Hindlimb muscle (tissue), 1 donor: ENCODE measurements around the gene SLC48A1. TPM values are rescaled to one million over a fixed set of nuclear protein-coding genes. Genes with fewer than 3 reads are reported as not detected.
"Not testable (repeated sequence)": the region's sequence is repeated elsewhere in the genome, so short reads cannot be mapped to it uniquely, and the experiment has no call there.

Experiments
- DNase-seq: peaks from one replicate; pipeline ENCODE4 v3.0.0-alpha.2; 2013
- polyA plus RNA-seq: library from polyadenylated mRNA; unstranded; fragments of 120-200 nt; gene quantifications from one replicate; pipeline ENCODE4 v1.2.1, GENCODE V29; 2013; ENCODE audit not compliant: insufficient read length

Gene SLC48A1
- polyA plus RNA-seq, 1 donor, result 13.7 TPM

- DNase-seq, result no peak
Measured at GRCh38 chr12:47794679-47795078, 21.6 kb downstream of the SLC48A1 start.

DNA sequence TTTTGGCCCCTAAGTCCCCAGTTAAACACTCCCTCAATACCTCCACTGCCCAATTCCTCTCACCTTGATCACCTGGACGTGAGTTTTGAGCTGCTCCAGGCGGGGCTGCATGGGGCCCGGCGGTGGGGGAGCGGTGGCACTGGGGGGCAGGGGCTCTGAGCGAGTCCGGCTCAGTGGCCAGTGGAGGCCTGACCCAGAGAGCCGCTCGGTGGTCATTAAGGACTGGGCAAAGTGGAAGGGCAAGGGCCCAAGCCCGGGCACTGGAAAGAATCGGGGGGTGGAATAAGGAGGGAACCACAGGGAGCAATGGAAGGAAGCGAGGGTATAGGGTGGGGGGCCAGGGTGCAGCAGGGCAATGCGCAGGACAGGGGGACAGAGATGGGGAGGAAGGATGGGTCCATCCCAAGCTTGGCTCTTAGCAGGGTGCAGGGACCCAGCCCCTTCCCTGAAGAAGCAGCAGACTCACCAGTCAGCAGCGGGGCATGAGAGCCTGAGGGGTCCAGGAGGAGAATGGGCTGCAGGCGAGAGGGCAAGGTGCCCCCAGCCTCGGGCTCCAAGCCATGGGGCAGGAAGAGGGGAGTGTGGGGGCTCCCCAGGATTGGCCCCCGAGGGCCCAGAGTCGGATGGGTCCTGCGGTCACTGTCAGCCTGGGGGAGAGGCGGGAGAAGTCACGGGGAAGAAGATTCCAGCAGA, 22.2 kb downstream of the SLC48A1 start:
- DNase-seq, result no peak

DNA sequence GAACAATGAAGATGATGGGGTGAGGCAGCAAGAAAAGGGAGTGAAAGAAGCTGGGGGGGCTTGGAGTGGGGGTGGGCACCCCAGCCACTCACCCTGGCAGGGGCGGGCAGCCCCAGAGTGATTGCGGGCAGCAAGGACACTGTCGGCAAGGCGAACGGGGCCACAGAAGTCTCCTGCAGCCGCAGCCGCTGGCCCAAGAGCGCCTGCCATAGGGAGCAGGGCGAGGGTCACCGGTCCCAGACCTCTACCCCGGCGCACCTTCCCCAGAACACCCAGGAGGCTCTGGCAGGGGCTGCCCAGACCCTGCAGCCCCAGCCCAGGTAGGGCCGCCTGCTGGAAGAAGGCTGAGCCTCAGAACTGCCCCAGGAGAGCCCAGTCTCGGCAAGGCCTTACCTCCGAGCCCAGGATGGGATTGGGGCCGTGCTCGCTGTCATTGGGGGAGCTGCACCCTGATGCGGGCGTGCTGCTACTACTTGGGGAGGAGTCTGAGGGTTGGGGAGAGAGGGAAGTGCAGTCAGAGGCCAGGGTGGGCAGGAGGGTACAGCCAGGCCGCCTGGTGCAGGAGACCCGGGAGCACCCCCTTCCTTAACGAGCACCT, 22.9 kb downstream of the SLC48A1 start:
- no peak for DNase-seq

- DNase-seq, result no peak
Measured at GRCh38 chr12:47797441-47797840, 24.4 kb downstream of the SLC48A1 start.

GRCh38 chr12:47798382-47798948, 25.4 kb downstream of the SLC48A1 start:
- DNase-seq, result no peak

GRCh38 chr12:47799357-47799955, 26.4 kb downstream of the SLC48A1 start:
- DNase-seq, result no peak

GRCh38 chr12:47800582-47800981, 27.5 kb downstream of the SLC48A1 start:
- no peak for DNase-seq

- no peak for DNase-seq
Measured at GRCh38 chr12:47801170-47801903, 28.3 kb downstream of the SLC48A1 start.

DNA sequence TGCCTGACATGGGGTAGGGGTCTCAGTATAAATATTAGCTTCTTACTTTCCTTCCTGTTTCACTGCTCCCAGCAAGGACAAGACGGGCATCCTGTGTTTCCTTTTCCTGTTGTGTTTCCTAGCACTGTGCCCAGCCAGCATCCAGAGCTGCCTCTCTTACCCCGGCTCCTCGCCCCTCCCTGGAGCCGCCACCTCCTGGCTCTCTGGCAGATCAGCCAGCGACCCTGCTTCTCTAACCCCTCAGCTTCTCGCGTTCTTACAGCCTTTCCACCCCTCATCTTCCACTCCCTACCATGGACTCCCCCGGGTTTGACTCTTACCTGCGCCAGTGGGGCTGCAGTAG, 28.8 kb downstream of the SLC48A1 start:
- DNase-seq, result no peak

DNA sequence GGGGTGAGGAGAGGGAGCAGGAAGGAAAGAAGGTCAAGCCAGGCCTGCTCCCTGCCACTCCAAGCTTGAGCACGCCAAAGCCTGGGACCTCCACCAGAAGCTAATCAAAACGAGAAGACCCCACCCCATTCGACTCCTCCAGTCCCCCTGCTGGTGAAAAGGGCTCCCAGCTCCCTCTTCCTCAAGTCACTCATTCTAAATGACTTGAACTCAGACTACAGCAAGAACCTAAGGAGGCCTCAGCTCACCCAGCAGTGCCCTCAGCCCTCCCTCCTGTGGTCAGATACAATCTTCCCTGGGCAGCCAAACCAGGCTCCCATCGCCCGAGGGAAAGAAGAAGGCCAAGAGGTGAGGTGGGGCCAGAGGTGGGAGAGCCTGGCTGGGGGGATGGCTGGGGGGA, 29.3 kb downstream of the SLC48A1 start:
- no peak for DNase-seq

DNA sequence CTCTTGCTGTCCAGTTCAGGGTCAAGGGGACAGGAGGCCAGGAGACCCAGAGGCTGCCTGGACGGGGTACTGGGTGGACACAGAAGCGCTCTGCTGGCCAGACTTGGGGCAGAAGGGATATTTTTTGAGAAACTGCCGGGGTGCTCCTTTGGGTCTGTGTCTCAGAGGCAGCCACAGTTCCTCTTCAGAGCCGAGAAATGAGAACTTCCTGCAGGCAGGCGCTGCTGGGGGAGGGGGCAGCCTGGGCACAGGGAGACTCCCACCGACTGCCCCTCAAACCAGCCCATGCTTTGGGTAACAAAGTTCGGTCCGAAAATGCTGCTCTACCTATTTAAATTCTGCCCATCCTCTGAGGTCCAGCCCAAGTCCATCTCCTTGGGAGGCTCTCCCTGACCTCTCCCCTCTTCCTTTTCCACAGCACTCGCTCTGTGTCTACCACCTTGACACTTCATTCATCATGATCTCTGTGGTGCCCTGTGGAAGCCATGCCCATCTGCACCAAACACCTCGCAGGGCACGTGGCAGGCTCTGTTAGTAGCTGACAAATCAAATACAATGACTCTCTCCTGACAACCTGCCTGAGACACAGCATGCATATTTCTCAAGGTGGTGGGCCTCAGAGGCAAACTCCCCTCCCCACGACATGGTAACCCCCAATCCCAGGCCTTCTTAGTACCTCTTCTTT, 30.3 kb downstream of the SLC48A1 start:
- no peak for DNase-seq

DNA sequence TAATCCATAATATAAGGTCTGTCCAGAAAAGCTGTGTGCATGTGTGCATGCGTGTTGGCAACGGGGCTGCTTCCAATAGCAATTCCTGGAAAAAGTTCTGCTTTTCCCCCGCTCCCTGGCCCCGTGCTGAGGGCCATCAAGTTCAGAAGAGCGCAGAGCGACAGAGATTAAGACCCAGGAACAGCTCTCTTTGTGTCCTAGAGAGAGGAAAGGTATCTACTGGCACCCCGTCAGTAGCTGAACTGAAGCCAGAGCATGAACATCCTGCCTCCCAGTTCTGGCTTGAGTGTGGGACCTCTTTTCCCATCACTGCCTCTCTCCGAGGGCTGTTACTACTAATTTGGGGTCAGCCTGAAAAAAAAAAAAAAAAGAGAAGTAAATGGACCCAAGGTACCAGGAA, 31.1 kb downstream of the SLC48A1 start:
- DNase-seq, result no peak

- DNase-seq, result no peak
Measured at GRCh38 chr12:47805417-47805816, 32.4 kb downstream of the SLC48A1 start.

DNA sequence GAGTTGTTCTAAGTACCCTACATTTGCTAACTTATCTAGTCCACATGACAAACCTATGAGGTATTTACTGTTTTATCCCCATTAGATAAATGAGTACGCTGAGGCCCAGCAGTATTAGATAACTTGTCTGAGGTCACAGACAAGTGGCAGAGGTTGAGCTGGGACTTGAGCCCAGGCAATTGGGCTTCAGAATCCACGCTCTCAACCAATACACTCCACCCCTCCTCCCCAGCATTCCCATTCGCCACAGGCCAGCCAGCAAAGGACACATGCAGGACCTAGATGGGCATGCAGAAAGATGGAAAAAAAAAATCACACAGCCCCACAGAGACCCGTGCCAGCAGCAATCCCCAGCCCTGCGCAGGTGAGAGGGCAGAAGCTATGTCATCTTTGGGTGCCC, 34.3 kb downstream of the SLC48A1 start:
- DNase-seq, result no peak

DNA sequence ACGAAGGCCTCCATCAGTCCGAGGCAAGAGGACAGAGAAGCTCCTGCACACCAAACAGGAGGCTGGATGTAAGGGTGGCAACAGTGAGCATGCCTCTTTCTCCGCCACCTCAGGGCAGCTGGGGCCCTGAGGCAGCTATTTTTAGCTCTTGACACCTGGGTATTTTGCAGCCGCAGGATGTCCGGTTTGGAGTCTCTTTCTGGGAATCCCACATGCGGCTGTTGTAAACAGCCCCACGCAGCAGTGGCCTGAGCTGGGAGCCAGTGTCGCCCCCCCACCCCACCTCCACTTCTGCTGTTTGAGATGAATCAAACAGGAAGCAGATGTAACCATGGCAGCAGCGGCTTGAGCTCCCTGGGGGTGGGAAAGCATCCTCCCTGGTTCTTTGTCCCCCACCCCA, 35.0 kb downstream of the SLC48A1 start:
- peak; percentile 45 for DNase-seq

DNA sequence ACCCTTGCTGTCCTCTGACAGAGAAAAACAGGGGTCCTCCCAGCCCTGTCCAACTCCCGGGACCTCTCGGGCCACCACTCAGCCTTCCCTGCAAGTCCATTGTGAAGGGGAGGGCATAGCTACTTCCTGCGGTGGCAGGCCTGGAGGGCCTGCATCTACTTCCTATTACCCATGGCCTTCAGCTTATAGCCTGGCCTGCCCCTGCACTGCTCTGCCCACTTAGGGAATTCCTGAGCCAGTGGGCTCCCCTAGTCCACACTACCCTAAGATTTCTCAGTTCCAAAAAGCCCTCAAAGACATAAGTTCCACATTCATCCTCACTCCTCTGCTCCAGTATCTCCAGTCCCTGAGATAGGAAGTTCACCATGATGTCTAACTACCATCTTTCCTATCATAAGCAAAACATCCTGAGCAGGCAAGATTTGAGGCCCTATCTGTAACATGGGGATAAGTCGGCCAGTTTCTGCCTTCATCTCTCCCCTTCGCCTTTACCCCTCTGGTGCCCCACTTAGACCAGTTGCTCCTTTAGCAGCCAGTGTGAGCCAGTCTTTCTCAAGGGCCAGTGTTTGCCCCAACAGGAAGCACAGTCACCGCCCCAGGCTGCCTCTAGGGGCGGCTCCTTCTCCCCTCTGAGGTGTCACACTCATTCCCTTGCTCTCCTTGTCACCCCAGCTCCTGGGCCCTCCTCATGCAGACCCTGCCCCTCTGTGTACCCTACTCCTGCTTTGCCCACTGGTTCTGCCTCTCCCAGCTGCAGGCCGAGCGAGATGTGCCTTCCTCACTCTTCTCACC, 35.7 kb downstream of the SLC48A1 start:
- no peak for DNase-seq

DNA sequence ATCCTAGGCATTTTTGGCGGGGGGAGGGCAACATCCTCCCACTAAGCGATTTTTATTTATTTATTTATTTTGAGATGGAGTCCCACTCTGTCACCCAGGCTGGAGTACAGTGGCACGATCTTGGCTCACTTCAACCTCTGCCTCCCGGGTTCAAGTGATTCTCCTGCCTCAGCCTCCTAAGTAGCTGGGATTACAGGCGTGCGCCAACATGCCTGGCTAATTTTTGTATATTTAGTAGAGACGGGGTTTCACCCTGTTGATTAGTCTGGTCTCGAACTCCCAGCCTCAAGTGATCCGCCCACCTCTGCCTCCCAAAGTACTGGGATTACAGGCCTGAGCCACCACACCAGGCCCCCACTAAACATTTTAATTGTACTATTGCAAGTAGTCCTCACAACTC, 36.5 kb downstream of the SLC48A1 start:
- DNase-seq, result not testable (repeated sequence)

DNA sequence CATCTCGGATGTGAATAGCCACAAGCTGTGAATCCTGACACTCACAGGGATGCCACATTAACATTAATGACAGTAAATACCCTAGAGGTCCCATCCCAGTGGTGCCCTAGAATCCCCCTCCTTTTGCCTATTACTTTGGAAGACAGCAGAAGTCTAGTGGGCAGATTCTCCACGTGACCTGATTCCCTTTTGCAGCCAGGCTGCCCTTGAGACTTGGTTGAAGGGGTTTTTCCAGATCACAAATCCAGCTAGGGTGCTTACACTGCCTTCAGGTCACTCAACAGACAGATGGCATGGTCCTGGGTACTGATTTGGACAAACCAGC, 38.0 kb downstream of the SLC48A1 start:
- no peak for DNase-seq

DNA sequence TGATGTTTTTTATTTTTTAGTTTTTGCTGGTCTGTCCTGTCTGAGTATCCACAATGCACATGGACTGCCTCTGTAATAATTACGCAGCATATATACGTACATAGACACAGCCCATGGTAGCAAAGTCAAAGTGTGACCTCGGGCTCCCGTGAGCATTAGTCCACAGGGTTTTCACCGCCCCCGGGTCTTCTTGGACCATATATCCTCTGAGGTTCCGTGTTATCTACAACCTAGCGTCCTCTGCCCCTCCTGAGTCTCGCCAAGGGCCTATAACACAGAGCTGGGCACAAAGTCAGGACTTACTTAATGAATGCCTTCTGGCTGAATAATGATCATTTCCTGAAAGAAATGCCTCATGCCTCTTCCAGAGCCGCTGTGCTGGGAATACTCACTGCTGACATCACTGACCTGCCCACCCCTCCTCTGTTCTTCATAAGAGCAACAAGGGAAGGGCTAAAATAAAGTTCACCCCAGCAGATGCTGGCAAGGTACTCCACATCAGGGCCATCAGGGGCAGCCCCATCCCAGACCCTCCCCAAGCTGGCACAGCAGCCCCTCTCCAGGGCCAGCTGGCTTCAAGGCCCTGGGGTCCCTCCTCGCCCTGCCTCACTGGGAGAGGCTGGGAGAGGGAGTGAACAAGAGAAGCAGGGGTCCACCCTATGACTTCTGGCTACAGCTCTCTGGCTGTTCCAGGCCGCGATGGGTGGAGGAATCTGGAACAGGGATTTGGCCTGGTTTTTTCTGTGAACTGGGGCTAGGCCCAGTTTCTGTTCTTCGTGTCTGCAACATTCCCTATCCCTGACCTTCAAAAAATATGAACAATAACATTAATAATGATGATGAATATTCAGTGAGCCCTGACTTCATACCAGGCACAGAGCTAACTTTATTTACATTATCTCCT, 38.8 kb downstream of the SLC48A1 start:
- peak; percentile 85 for DNase-seq

- peak; percentile 73 for DNase-seq
Measured at GRCh38 chr12:47812797-47813510, 39.9 kb downstream of the SLC48A1 start.
